ENCODE data around the gene RTP2. TPM values are rescaled to one million over a fixed set of nuclear protein-coding genes. Genes with fewer than 3 reads are reported as not detected.

Gene RTP2
- total and polyA plus RNA-seq, 10 of the 15 experiments (the other 5 are each of a cell fraction or from before 2014, with no cell fraction given), result not detected

DNA sequence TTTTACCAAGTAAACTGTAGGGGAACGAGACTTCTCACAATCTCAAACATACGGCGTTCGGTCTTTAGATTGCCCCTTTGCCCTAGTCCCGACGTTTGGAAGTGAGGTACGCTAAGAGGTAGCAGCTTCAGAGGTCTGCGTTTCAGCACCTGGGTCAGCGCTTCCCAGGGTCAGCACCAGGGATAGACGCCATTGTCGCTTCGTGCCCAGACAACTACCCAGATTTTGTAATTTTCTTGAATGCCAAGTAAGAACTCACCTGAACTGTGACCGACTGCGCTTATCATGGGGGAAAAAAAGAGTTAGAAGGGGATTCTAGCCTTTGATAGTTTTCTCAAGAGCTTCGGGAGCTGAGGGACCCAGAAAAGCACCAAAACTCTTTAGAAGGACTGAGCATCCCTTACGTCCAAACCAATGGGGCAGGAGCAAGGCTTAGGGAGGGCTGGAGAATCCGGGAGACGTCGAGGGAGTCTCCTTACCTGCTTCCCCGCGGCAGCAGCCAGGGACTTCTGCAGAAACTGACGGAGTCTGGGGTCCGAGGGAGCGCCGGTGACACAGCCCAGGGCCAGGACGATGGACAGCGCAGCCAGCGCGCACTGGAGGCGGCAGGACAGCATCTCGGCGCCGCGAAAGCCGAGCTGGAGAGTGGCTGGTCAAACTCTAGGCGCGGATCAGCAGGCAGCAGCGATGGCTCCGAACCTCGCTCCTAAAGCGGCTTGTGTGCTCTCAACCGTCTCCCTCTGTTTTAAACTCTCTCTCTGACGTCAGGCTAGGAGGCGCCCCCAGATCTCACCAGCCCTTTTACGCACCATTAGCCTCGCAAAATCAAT is 32.5 kb downstream of the RTP2 start, which contains the start of gene SST:
SST (minus strand) TSS at position 720 of the 830 bp plus-strand sequence; CDS start at position 617, 103 bp downstream.
- BruUV-seq (replicated peaks), result no TSS peak
- ATAC-seq, result no peak
- Histone ChIP-seq H3K27ac (ENCODE audit: control insufficient read depth, insufficient read depth) (no peak within 1 kb of the TSS), H3K9me3 (replicated peaks; ENCODE audit: control insufficient read depth, insufficient read depth, low read length) (no peaks in the 10 kb centered on the region), H4K20me1 (ENCODE audit: control insufficient read depth, insufficient read depth) (no peaks in the 10 kb centered on the region), H3K9ac (ENCODE audit: control insufficient read depth, insufficient read depth, low read length) (no peak within 1 kb of the TSS), H3K79me2 (ENCODE audit: control insufficient read depth, insufficient read depth, low read length) (no peaks in the 10 kb centered on the region), H3K4me1 (ENCODE audit: control insufficient read depth, insufficient read depth, low read length) (no peaks in the 10 kb centered on the region), H3K36me3 (ENCODE audit: control insufficient read depth in 2 of 2, insufficient read depth in 2 of 2, low read length in 1 of 2) (no peaks in the 10 kb centered on the region), H3K4me3 (no peak within 1 kb of the TSS), H2AFZ (ENCODE audit: control insufficient read depth, low read depth, low read length) (no peak within 1 kb of the TSS), H3K27me3 (replicated peaks in 1 of 2; ENCODE audit: control insufficient read depth in 2 of 2, insufficient read depth in 2 of 2, low read length in 1 of 2) (peaks cover 4 to 6% of the 10 kb centered on the region in 2 experiments; a peak in 3 of 4 replicates), H3K4me2 (ENCODE audit: control insufficient read depth, insufficient read depth) (no peak within 1 kb of the TSS)
- ChIA-PET RAD21 (ENCODE audit: unreplicated experiment) (interaction anchor here (0.9 kb wide), 1 partner anchor 9 kb away, joined by 6 read pairs; no protein-coding TSS in a partner anchor), CTCF (interaction anchor here (2.9 to 20.7 kb wide), 2 partner anchors 9 to 349 kb away, joined by 12 to 519 read pairs; no protein-coding TSS in a partner anchor), SMC1A (ENCODE audit: uncharacterized antibody, unreplicated experiment) (interaction anchor here (0.7 to 3.5 kb wide), 3 partner anchors 8 to 351 kb away, joined by 3 to 20 read pairs (median 8); no protein-coding TSS in a partner anchor), POLR2A (no interaction called here)
- no peak for FAIRE-seq
- DNase-seq (ENCODE audit: low read depth, low spot score), result no peak
- WGBS (ENCODE audit: insufficient coverage, insufficient replicate concordance, low lambda C conversion rate, missing lambda C conversion rate), result 41% methylated on average over 46 of the region's 46 CpGs
- TF ChIP-seq, protein P1, sequence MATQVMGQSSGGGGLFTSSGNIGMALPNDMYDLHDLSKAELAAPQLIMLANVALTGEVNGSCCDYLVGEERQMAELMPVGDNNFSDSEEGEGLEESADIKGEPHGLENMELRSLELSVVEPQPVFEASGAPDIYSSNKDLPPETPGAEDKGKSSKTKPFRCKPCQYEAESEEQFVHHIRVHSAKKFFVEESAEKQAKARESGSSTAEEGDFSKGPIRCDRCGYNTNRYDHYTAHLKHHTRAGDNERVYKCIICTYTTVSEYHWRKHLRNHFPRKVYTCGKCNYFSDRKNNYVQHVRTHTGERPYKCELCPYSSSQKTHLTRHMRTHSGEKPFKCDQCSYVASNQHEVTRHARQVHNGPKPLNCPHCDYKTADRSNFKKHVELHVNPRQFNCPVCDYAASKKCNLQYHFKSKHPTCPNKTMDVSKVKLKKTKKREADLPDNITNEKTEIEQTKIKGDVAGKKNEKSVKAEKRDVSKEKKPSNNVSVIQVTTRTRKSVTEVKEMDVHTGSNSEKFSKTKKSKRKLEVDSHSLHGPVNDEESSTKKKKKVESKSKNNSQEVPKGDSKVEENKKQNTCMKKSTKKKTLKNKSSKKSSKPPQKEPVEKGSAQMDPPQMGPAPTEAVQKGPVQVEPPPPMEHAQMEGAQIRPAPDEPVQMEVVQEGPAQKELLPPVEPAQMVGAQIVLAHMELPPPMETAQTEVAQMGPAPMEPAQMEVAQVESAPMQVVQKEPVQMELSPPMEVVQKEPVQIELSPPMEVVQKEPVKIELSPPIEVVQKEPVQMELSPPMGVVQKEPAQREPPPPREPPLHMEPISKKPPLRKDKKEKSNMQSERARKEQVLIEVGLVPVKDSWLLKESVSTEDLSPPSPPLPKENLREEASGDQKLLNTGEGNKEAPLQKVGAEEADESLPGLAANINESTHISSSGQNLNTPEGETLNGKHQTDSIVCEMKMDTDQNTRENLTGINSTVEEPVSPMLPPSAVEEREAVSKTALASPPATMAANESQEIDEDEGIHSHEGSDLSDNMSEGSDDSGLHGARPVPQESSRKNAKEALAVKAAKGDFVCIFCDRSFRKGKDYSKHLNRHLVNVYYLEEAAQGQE (IDR thresholded peaks at IDR 0.05; ENCODE audit: low read depth, low read length), result peak; percentile 95
- TF ChIP-seq SREBF1 (IDR thresholded peaks at IDR 0.05; ENCODE audit: low read length), result 0 out of 2 replicates have a peak, but pooled peaks have one; percentile 24
- TF ChIP-seq ZNF24 (IDR thresholded peaks at IDR 0.05), result no peak
- intact Hi-C loops (cut with micrococcal nuclease; ENCODE audit: unreplicated experiment), result no loop called here
- in situ Hi-C loops (cut with MboI), result no loop called here

Data from GM12878 (cell line).